ENCODE measurements around the gene UPF2.
"Not testable (repeated sequence)": the region's sequence is repeated elsewhere in the genome, so short reads cannot be mapped to it uniquely, and the experiment has no call there.

UPF2 gene

GRCh38 chr10:12073526-12073925 is 30.9 kb upstream of the UPF2 start:
- Histone ChIP-seq H3K36me3 (ENCODE audit: insufficient read depth, low read length) (no peaks in the 10 kb centered on the region; the same call in 1 of the 2 replicates), H3K4me3 (no peak overlapping the region), H3K27ac (no peak overlapping the region), H3K9ac (ENCODE audit: insufficient read length) (no peak overlapping the region), H3K9me3 (ENCODE audit: low read depth, low read length) (no peaks in the 10 kb centered on the region)
- no peak for DNase-seq (ENCODE audit: low read depth, low spot score)
- TF ChIP-seq POLR2AphosphoS5 (IDR thresholded peaks at IDR 0.05; ENCODE audit: borderline replicate concordance, low read depth, low read length) (no peak), FOXP2 (optimal IDR thresholded peaks at IDR 0.05; ENCODE audit: control extremely low read depth, extremely low read length, insufficient read depth) (no peak), EZH2 (IDR thresholded peaks at IDR 0.05) (no peak)

- H3K4me3 ChIP-seq; H3K9ac ChIP-seq (ENCODE audit: insufficient read length); DNase-seq (ENCODE audit: low read depth, low spot score); H3K27ac ChIP-seq; H3K9me3 ChIP-seq (ENCODE audit: low read depth, low read length); H3K36me3 ChIP-seq (ENCODE audit: insufficient read depth, low read length): not testable (repeated sequence)
Observed at GRCh38 chr10:12071441-12071840, 28.8 kb upstream of the UPF2 start.

- Histone ChIP-seq H3K9me3 (ENCODE audit: low read depth, low read length) (no peaks in the 10 kb centered on the region), H3K27ac (peak within 1 kb of the TSS; percentile 67; the same call in 1 of the 2 replicates), H3K9ac (ENCODE audit: insufficient read length) (peak within 1 kb of the TSS; percentile 90), H3K36me3 (ENCODE audit: insufficient read depth, low read length) (no peaks in the 10 kb centered on the region), H3K4me3 (peak within 1 kb of the TSS; percentile 83)
- TF ChIP-seq EZH2 (IDR thresholded peaks at IDR 0.05): no peak
- peak; percentile 76; the same call in 1 of the 2 replicates for TF ChIP-seq POLR2AphosphoS5 (IDR thresholded peaks at IDR 0.05; ENCODE audit: borderline replicate concordance, low read depth, low read length)
- DNase-seq (ENCODE audit: low read depth, low spot score): peak; percentile 47
Observed at GRCh38 chr10:12068449-12069269, 26.1 kb upstream of the UPF2 start, which contains the start of gene DHTKD1. TSS of gene DHTKD1 (plus strand) at chr10:12068954. CDS start at chr10:12069034, 80 bp downstream.

- Histone ChIP-seq H3K4me3 (no peak overlapping the region), H3K36me3 (ENCODE audit: insufficient read depth, low read length) (no peaks in the 10 kb centered on the region), H3K9me3 (ENCODE audit: low read depth, low read length) (no peaks in the 10 kb centered on the region), H3K9ac (ENCODE audit: insufficient read length) (no peak overlapping the region), H3K27ac (no peak overlapping the region)
- TF ChIP-seq POLR2AphosphoS5 (IDR thresholded peaks at IDR 0.05; ENCODE audit: borderline replicate concordance, low read depth, low read length): no peak
- no peak for TF ChIP-seq FOXP2 (optimal IDR thresholded peaks at IDR 0.05; ENCODE audit: control extremely low read depth, extremely low read length, insufficient read depth)
- no peak for TF ChIP-seq EZH2 (IDR thresholded peaks at IDR 0.05)
- DNase-seq (ENCODE audit: low read depth, low spot score): no peak
Observed at GRCh38 chr10:12067336-12067735, 24.7 kb upstream of the UPF2 start.

- no peak for DNase-seq (ENCODE audit: low read depth, low spot score)
- H3K27ac ChIP-seq: no peak overlapping the region
- no peak overlapping the region for H3K4me3 ChIP-seq
- no peak overlapping the region for H3K9ac ChIP-seq (ENCODE audit: insufficient read length)
- no peaks in the 10 kb centered on the region for H3K9me3 ChIP-seq (ENCODE audit: low read depth, low read length)
- no peak for TF ChIP-seq POLR2AphosphoS5 (IDR thresholded peaks at IDR 0.05; ENCODE audit: borderline replicate concordance, low read depth, low read length)
- TF ChIP-seq EZH2 (IDR thresholded peaks at IDR 0.05): no peak
- no peak for TF ChIP-seq FOXP2 (optimal IDR thresholded peaks at IDR 0.05; ENCODE audit: control extremely low read depth, extremely low read length, insufficient read depth)
- H3K36me3 ChIP-seq (ENCODE audit: insufficient read depth, low read length): no peaks in the 10 kb centered on the region
Observed at GRCh38 chr10:12063483-12063818, 20.8 kb upstream of the UPF2 start.

GRCh38 chr10:12062754-12063482 is 20.3 kb upstream of the UPF2 start:
- no peak overlapping the region for H3K27ac ChIP-seq
- H3K4me3 ChIP-seq: no peak overlapping the region
- H3K9ac ChIP-seq (ENCODE audit: insufficient read length): no peak overlapping the region
- TF ChIP-seq POLR2AphosphoS5 (IDR thresholded peaks at IDR 0.05; ENCODE audit: borderline replicate concordance, low read depth, low read length) (no peak), EZH2 (IDR thresholded peaks at IDR 0.05) (no peak), FOXP2 (optimal IDR thresholded peaks at IDR 0.05; ENCODE audit: control extremely low read depth, extremely low read length, insufficient read depth) (no peak)
- H3K9me3 ChIP-seq (ENCODE audit: low read depth, low read length): no peaks in the 10 kb centered on the region
- no peak for DNase-seq (ENCODE audit: low read depth, low spot score)
- H3K36me3 ChIP-seq (ENCODE audit: insufficient read depth, low read length): no peaks in the 10 kb centered on the region

- H3K9me3 ChIP-seq (ENCODE audit: low read depth, low read length): no peaks in the 10 kb centered on the region
- H3K36me3 ChIP-seq (ENCODE audit: insufficient read depth, low read length): no peaks in the 10 kb centered on the region
- TF ChIP-seq FOXP2 (optimal IDR thresholded peaks at IDR 0.05; ENCODE audit: control extremely low read depth, extremely low read length, insufficient read depth) (no peak), POLR2AphosphoS5 (IDR thresholded peaks at IDR 0.05; ENCODE audit: borderline replicate concordance, low read depth, low read length) (no peak), EZH2 (IDR thresholded peaks at IDR 0.05) (no peak)
- DNase-seq (ENCODE audit: low read depth, low spot score): no peak
- H3K9ac ChIP-seq (ENCODE audit: insufficient read length): no peak overlapping the region
- H3K4me3 ChIP-seq: no peak overlapping the region
- H3K27ac ChIP-seq: no peak overlapping the region
Observed at GRCh38 chr10:12061124-12061523, 18.5 kb upstream of the UPF2 start.

GRCh38 chr10:12056748-12057147 is 14.1 kb upstream of the UPF2 start:
- Histone ChIP-seq H3K36me3 (ENCODE audit: insufficient read depth, low read length) (no peaks in the 10 kb centered on the region), H3K27ac (no peak overlapping the region), H3K4me3 (no peak overlapping the region), H3K9me3 (ENCODE audit: low read depth, low read length) (no peaks in the 10 kb centered on the region), H3K9ac (ENCODE audit: insufficient read length) (no peak overlapping the region)
- no peak for TF ChIP-seq POLR2AphosphoS5 (IDR thresholded peaks at IDR 0.05; ENCODE audit: borderline replicate concordance, low read depth, low read length)
- TF ChIP-seq FOXP2 (optimal IDR thresholded peaks at IDR 0.05; ENCODE audit: control extremely low read depth, extremely low read length, insufficient read depth): no peak
- TF ChIP-seq EZH2 (IDR thresholded peaks at IDR 0.05): no peak
- no peak for DNase-seq (ENCODE audit: low read depth, low spot score)

All from SK-N-MC (cell line).